H9 (cell line): ENCODE results near the gene GTF2E1. TPM values are rescaled to one million over a fixed set of nuclear protein-coding genes. Genes with fewer than 3 reads are reported as not detected.

Experiments used
- DNase-seq: peaks from one replicate; pipeline ENCODE4 v3.0.0-alpha.2; 2017
- H2AFZ ChIP-seq: one replicate; pipeline ENCODE4 v1.6.1; 2013; ENCODE audit warnings: mild to moderate bottlenecking, low read length, control low read depth, moderate library complexity
- H2AK5ac ChIP-seq: 2 replicates; pipeline ENCODE4 v1.6.1; 2013; ENCODE audit warnings: low read length, control low read depth, mixed read lengths; ENCODE audit not compliant: insufficient read length
- H2BK120ac ChIP-seq: one replicate; pipeline ENCODE4 v1.6.1; 2013; ENCODE audit warnings: low read depth, mild to moderate bottlenecking, low read length, control low read depth, inconsistent platforms; ENCODE audit not compliant: poor library complexity, severe bottlenecking
- H2BK12ac ChIP-seq: 2 replicates; pipeline ENCODE4 v1.6.1; 2013; ENCODE audit warnings: low read length, control low read depth, mixed read lengths, low read depth; ENCODE audit not compliant: insufficient read length
- H2BK15ac ChIP-seq: 2 replicates; pipeline ENCODE4 v1.6.1; 2013; ENCODE audit warnings: low read depth, low read length, control low read depth
- H2BK20ac ChIP-seq: one replicate; pipeline ENCODE4 v1.6.1; 2013; ENCODE audit warnings: low read depth, mild to moderate bottlenecking, low read length, control low read depth, inconsistent platforms; ENCODE audit not compliant: poor library complexity, severe bottlenecking
- H2BK5ac ChIP-seq: 2 replicates; pipeline ENCODE4 v1.6.1; 2013; ENCODE audit warnings: low read length, control low read depth, mixed read lengths; ENCODE audit not compliant: insufficient read length
- H3K14ac ChIP-seq: 2 replicates; pipeline ENCODE4 v1.6.1; 2013; ENCODE audit warnings: low read length, control low read depth; ENCODE audit not compliant: insufficient read depth
- H3K18ac ChIP-seq: 2 replicates; pipeline ENCODE4 v1.6.1; 2013; ENCODE audit warnings: low read depth, mild to moderate bottlenecking, mixed read lengths, low read length, control low read depth; ENCODE audit not compliant: insufficient read length
- H3K23ac ChIP-seq: 2 replicates; pipeline ENCODE4 v1.6.1; 2013; ENCODE audit warnings: low read length, control low read depth, mixed read lengths, low read depth; ENCODE audit not compliant: insufficient read length
- H3K23me2 ChIP-seq: 2 replicates; pipeline ENCODE4 v1.6.1; 2013; ENCODE audit warnings: low read depth, mild to moderate bottlenecking, mixed read lengths, low read length, control low read depth; ENCODE audit not compliant: insufficient read length, poor library complexity, severe bottlenecking
- H3K27ac ChIP-seq: 2 replicates; pipeline ENCODE4 v1.5.1; 2013; ENCODE audit warnings: low read length, control low read depth, mixed read lengths, low read depth; ENCODE audit not compliant: insufficient read length
- H3K27me3 ChIP-seq: 2 replicates; pipeline ENCODE4 v1.6.1; 2013; ENCODE audit warnings: low read length, control low read depth, inconsistent platforms; ENCODE audit not compliant: insufficient read depth
- H3K4ac ChIP-seq: 2 replicates; pipeline ENCODE4 v1.6.1; 2013; ENCODE audit warnings: low read depth, mild to moderate bottlenecking, control low read depth, inconsistent platforms, low read length, moderate library complexity
- H3K4me1 ChIP-seq: 2 replicates; pipeline ENCODE4 v1.6.1; 2013; ENCODE audit warnings: low read length, control low read depth, inconsistent platforms; ENCODE audit not compliant: insufficient read depth
- H3K4me2 ChIP-seq: 2 replicates; pipeline ENCODE4 v1.6.1; 2013; ENCODE audit warnings: low read length, control low read depth, mixed read lengths; ENCODE audit not compliant: insufficient read length, insufficient read depth
- H3K56ac ChIP-seq: 2 replicates; pipeline ENCODE4 v1.6.1; 2013; ENCODE audit warnings: low read depth, mild to moderate bottlenecking, mixed read lengths, low read length, control low read depth; ENCODE audit not compliant: insufficient read length
- H3K79me1 ChIP-seq: 2 replicates; pipeline ENCODE4 v1.6.1; 2013; ENCODE audit warnings: low read depth, mild to moderate bottlenecking, moderate library complexity, low read length, control low read depth, inconsistent platforms; ENCODE audit not compliant: insufficient read depth, poor library complexity, severe bottlenecking
- H3K79me2 ChIP-seq: 2 replicates; pipeline ENCODE4 v1.6.1; 2013; ENCODE audit warnings: low read length, control low read depth, inconsistent platforms; ENCODE audit not compliant: insufficient read depth
- H3K9ac ChIP-seq: 2 replicates; pipeline ENCODE4 v1.6.1; 2013; ENCODE audit warnings: low read length, control low read depth, mixed read lengths; ENCODE audit not compliant: insufficient read length; ENCODE audit errors: extremely low read depth
- H3K9me3 ChIP-seq: one replicate; pipeline ENCODE4 v1.6.1; 2013; ENCODE audit warnings: low read depth, low read length, inconsistent platforms; ENCODE audit not compliant: control insufficient read depth
- H3T11ph ChIP-seq: one replicate; pipeline ENCODE4 v1.6.1; 2013; ENCODE audit warnings: mild to moderate bottlenecking, low read length, control low read depth, inconsistent platforms
- H4K20me1 ChIP-seq: one replicate; pipeline ENCODE4 v1.6.1; 2013; ENCODE audit not compliant: control insufficient read depth, insufficient read length, insufficient read depth
- H4K5ac ChIP-seq: 2 replicates; pipeline ENCODE4 v1.6.1; 2013; ENCODE audit warnings: low read depth, mild to moderate bottlenecking, mixed read lengths, low read length, control low read depth; ENCODE audit not compliant: insufficient read length
- H4K8ac ChIP-seq: replicated peaks from 2 replicates; pipeline ENCODE4 v1.6.1; 2013; ENCODE audit warnings: low read length, control low read depth, mixed read lengths, low read depth; ENCODE audit not compliant: insufficient read length
- H4K91ac ChIP-seq: 2 replicates; pipeline ENCODE4 v1.6.1; 2013; ENCODE audit warnings: low read depth, mild to moderate bottlenecking, moderate library complexity, mixed read lengths, low read length, control low read depth; ENCODE audit not compliant: insufficient read length
- H3K27ac Mint-ChIP-seq, 3 experiments: 2 replicates in 2 of 3; 3 replicates in 1 of 3; pipeline ENCODE4 v1.8.0; 2020 to 2021; ENCODE audit warnings: mixed read lengths in 3 of 3, mild to moderate bottlenecking in 1 of 3, moderate library complexity in 1 of 3
- H3K27me3 Mint-ChIP-seq: 2 replicates; pipeline ENCODE4 v1.8.0; 2021; ENCODE audit warnings: low read depth, mild to moderate bottlenecking, moderate library complexity, mixed read lengths
- H3K36me3 Mint-ChIP-seq, 3 experiments: 2 replicates in 2 of 3; 3 replicates in 1 of 3; pipeline ENCODE4 v1.8.0; 2020 to 2021; ENCODE audit warnings: low read depth in 3 of 3, mixed read lengths in 3 of 3; ENCODE audit not compliant: insufficient read depth in 1 of 3
- H3K4me1 Mint-ChIP-seq, 2 experiments: 2 replicates each; pipeline ENCODE4 v1.8.0; 2020; ENCODE audit warnings: mixed read lengths in 2 of 2
- H3K4me3 Mint-ChIP-seq, 2 experiments: 2 replicates in 1 of 2; 3 replicates in 1 of 2; pipeline ENCODE4 v1.8.0; 2020 to 2021; ENCODE audit warnings: mild to moderate bottlenecking in 2 of 2, mixed read lengths in 2 of 2, moderate library complexity in 1 of 2
- H3K9me3 Mint-ChIP-seq, 2 experiments: 2 replicates in 1 of 2; 3 replicates in 1 of 2; pipeline ENCODE4 v1.8.0; 2020; ENCODE audit warnings: mild to moderate bottlenecking in 2 of 2, mixed read lengths in 2 of 2, moderate library complexity in 1 of 2
- WGBS: extraction: QIAGEN DNeasy Blood & Tissue Kit; methylation state at CpG from one replicate; pipeline ENCODE4 v1.1.7; 2013; ENCODE audit warnings: missing lambda C conversion rate, low lambda C conversion rate, mixed read lengths; ENCODE audit not compliant: insufficient read length; ENCODE audit errors: extremely low coverage; 5-methylcytosine and 5-hydroxymethylcytosine counted together
- total RNA-seq: library from RNA; stranded (reverse); gene quantifications from 2 replicates; pipeline ENCODE4 v1.2.1, GENCODE V29; 2021
- TF ChIP-seq, protein P1 (sequence below): fragments of 200-600 bp; sonication (generic); conservative IDR thresholded peaks from 3 replicates; pipeline ENCODE4 v1.8.0; 2021; ENCODE audit warnings: antibody characterized with exemption, mild to moderate bottlenecking

GTF2E1 gene
- total RNA-seq, 1 experiment from 2014 or later = 88.8 TPM

- Histone ChIP-seq H2BK15ac (no peak overlapping the region), H3K9ac (no peak overlapping the region), H3K4me2 (no peak overlapping the region), H2BK5ac (no peak overlapping the region), H2BK20ac (no peak overlapping the region), H2BK120ac (no peak overlapping the region), H3K27me3 (no peaks in the 10 kb centered on the region), H3K4ac (no peak overlapping the region), H4K91ac (no peak overlapping the region), H3K14ac (no peak overlapping the region), H4K20me1 (no peaks in the 10 kb centered on the region), H3K23me2 (no peaks in the 10 kb centered on the region), H2BK12ac (no peak overlapping the region), H4K5ac (no peak overlapping the region), H3K79me1 (no peaks in the 10 kb centered on the region), H3K9me3 (no peaks in the 10 kb centered on the region), H2AFZ (no peak overlapping the region), H3K23ac (no peak overlapping the region), H2AK5ac (no peak overlapping the region), H3K4me1 (no peaks in the 10 kb centered on the region), H3K56ac (no peak overlapping the region), H3K18ac (no peak overlapping the region), H3T11ph (no peak overlapping the region), H4K8ac (no peak overlapping the region), H3K27ac (no peak overlapping the region), H3K79me2 (no peaks in the 10 kb centered on the region)
- WGBS = no CpG with 5 or more reads among the region's 4 CpGs
- no peaks in the 10 kb centered on the region for H3K27me3 Mint-ChIP-seq
- H3K36me3 Mint-ChIP-seq = no peaks in the 10 kb centered on the region
- no peak for DNase-seq
- TF ChIP-seq, protein P1, sequence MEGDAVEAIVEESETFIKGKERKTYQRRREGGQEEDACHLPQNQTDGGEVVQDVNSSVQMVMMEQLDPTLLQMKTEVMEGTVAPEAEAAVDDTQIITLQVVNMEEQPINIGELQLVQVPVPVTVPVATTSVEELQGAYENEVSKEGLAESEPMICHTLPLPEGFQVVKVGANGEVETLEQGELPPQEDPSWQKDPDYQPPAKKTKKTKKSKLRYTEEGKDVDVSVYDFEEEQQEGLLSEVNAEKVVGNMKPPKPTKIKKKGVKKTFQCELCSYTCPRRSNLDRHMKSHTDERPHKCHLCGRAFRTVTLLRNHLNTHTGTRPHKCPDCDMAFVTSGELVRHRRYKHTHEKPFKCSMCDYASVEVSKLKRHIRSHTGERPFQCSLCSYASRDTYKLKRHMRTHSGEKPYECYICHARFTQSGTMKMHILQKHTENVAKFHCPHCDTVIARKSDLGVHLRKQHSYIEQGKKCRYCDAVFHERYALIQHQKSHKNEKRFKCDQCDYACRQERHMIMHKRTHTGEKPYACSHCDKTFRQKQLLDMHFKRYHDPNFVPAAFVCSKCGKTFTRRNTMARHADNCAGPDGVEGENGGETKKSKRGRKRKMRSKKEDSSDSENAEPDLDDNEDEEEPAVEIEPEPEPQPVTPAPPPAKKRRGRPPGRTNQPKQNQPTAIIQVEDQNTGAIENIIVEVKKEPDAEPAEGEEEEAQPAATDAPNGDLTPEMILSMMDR = no peak
- H3K27ac Mint-ChIP-seq = no peak overlapping the region
- H3K4me1 Mint-ChIP-seq = peaks cover 0 to 6% of the 10 kb centered on the region in 2 experiments; a peak in 1 of 4 replicates
- H3K9me3 Mint-ChIP-seq = no peaks in the 10 kb centered on the region
- no peak overlapping the region for H3K4me3 Mint-ChIP-seq
Measured at GRCh38 chr3:120816728-120817127, 74.2 kb downstream of the GTF2E1 start.
